GM12878 (cell line): ENCODE measurements around the gene LDHAL6B. TPM values are rescaled to one million over a fixed set of nuclear protein-coding genes. Genes with fewer than 3 reads are reported as not detected.

ENCODE experiments used
- ATAC-seq: fragments of 200-7000 bp; cut with Tn5 transposase; 3 replicates; pipeline ENCODE4 v1.9.1; 2020; ENCODE audit warnings: mild to moderate bottlenecking, moderate library complexity
- BruUV-seq: library from RNA; stranded (reverse); fragments of 400-500 nt; replicated peaks from 2 replicates; lab custom pipeline; 2021; lab: Mats Ljungman, UMichigan
- CTCF ChIA-PET: fragments of 300-600 bp; sonication (Branson Sonifier 250); formaldehyde crosslinking; extraction: SDS; loops from one replicate; lab custom pipeline; 2021; ENCODE audit warnings: inconsistent platforms; lab: Yijun Ruan, JAX
- POLR2A ChIA-PET: fragments of 350-600 bp; formaldehyde crosslinking; extraction: SDS; loops from one replicate; lab custom pipeline; 2021; ENCODE audit warnings: inconsistent platforms; lab: Charles Lee
- RAD21 ChIA-PET: fragments of 300-600 bp; sonication (Branson Sonifier 250); formaldehyde crosslinking; loops from one replicate; lab custom pipeline; 2023; ENCODE audit warnings: antibody characterized with exemption; ENCODE audit not compliant: unreplicated experiment; lab: Charles Lee
- SMC1A ChIA-PET: fragments of 300-600 bp; sonication (Branson Sonifier 250); formaldehyde crosslinking; loops from one replicate; lab custom pipeline; 2023; ENCODE audit not compliant: unreplicated experiment, uncharacterized antibody; lab: Charles Lee
- DNase-seq: peaks from one replicate; pipeline ENCODE4 v3.0.0-alpha.2; 2011; ENCODE audit warnings: low read depth, low spot score
- FAIRE-seq: peaks from 3 replicates; lab custom pipeline; 2011; peaks lifted over from hg19 to GRCh38; lab: Jason Lieb, UNC
- H2AFZ ChIP-seq: 2 replicates; pipeline ENCODE4 v1.6.0; 2011; ENCODE audit warnings: low read depth, low read length, control low read depth; ENCODE audit not compliant: control insufficient read depth
- H3K27ac ChIP-seq: 2 replicates; pipeline ENCODE4 v1.5.1; 2011; ENCODE audit warnings: control low read depth; ENCODE audit not compliant: control insufficient read depth, insufficient read depth
- H3K27me3 ChIP-seq, 2 experiments: replicated peaks in 1 of 2; 2 replicates each; pipeline versions ENCODE4 v1.6.0 to v1.6.1; 2011; ENCODE audit warnings: low read length in 1 of 2; ENCODE audit not compliant: control insufficient read depth in 2 of 2, insufficient read depth in 2 of 2
- H3K36me3 ChIP-seq, 2 experiments: 2 replicates each; pipeline ENCODE4 v1.5.1; 2011; ENCODE audit warnings: low read length in 1 of 2; ENCODE audit not compliant: control insufficient read depth in 2 of 2, insufficient read depth in 2 of 2
- H3K4me1 ChIP-seq: 2 replicates; pipeline ENCODE4 v1.6.1; 2011; ENCODE audit warnings: mild to moderate bottlenecking, low read length, moderate library complexity, mixed read lengths; ENCODE audit not compliant: control insufficient read depth, insufficient read depth
- H3K4me2 ChIP-seq: 2 replicates; pipeline ENCODE4 v1.6.0; 2011; ENCODE audit warnings: control low read depth; ENCODE audit not compliant: control insufficient read depth, insufficient read depth
- H3K4me3 ChIP-seq: fragments of 200-600 bp; sonication (generic); 2 replicates; pipeline ENCODE4 v1.5.1; 2016
- H3K79me2 ChIP-seq: 2 replicates; pipeline ENCODE4 v1.6.0; 2011; ENCODE audit warnings: low read length; ENCODE audit not compliant: control insufficient read depth, insufficient read depth
- H3K9ac ChIP-seq: 2 replicates; pipeline ENCODE4 v1.8.0; 2011; ENCODE audit warnings: low read length, control low read depth, mixed read lengths; ENCODE audit not compliant: control insufficient read depth, insufficient read depth
- H3K9me3 ChIP-seq: replicated peaks from 3 replicates; pipeline ENCODE4 v1.5.1; 2011; ENCODE audit warnings: mild to moderate bottlenecking, low read length; ENCODE audit not compliant: control insufficient read depth, insufficient read depth
- H4K20me1 ChIP-seq: 2 replicates; pipeline ENCODE4 v1.6.0; 2011; ENCODE audit not compliant: control insufficient read depth, insufficient read depth
- BCL11A ChIP-seq: IDR thresholded peaks from 2 replicates; pipeline ENCODE4 v1.6.1; 2011; ENCODE audit warnings: low read depth, low read length
- CBFB ChIP-seq: IDR thresholded peaks from 2 replicates; pipeline ENCODE4 v1.6.1; 2016; ENCODE audit warnings: antibody characterized with exemption, low read depth
- CHD4 ChIP-seq: fragments of 200-600 bp; sonication (generic); IDR thresholded peaks from 2 replicates; pipeline ENCODE4 v1.6.1; 2016; ENCODE audit warnings: mild to moderate bottlenecking
- HDAC2 ChIP-seq: fragments of 200-600 bp; sonication (generic); IDR thresholded peaks from 2 replicates; pipeline ENCODE4 v1.6.1; 2017
- JUND ChIP-seq: IDR thresholded peaks from 2 replicates; pipeline ENCODE4 v1.6.1; 2012; ENCODE audit warnings: low read depth, mild to moderate bottlenecking, low read length, improper control_type of control experiment, moderate library complexity
- KDM1A ChIP-seq: fragments of 200-600 bp; sonication (generic); IDR thresholded peaks from 2 replicates; pipeline ENCODE4 v1.6.1; 2016; ENCODE audit warnings: borderline replicate concordance
- PAX5 ChIP-seq: IDR thresholded peaks from 2 replicates; pipeline ENCODE4 v1.6.1; 2011; ENCODE audit warnings: low read depth, low read length, borderline replicate concordance
- PRDM15 ChIP-seq: fragments of 450-650 bp; formaldehyde crosslinking; IDR thresholded peaks from 2 replicates; pipeline ENCODE4 v1.4.0; 2020; ENCODE audit warnings: mild to moderate bottlenecking, moderate library complexity
- REST ChIP-seq: IDR thresholded peaks from 2 replicates; pipeline ENCODE4 v1.6.1; 2012; ENCODE audit warnings: mild to moderate bottlenecking, low read depth, low read length
- WRNIP1 ChIP-seq: IDR thresholded peaks from 2 replicates; pipeline ENCODE4 v1.6.1; 2011; ENCODE audit warnings: low read depth, low read length, improper control_type of control experiment, borderline replicate concordance
- ZBED1 ChIP-seq: IDR thresholded peaks from 2 replicates; pipeline ENCODE4 v1.6.1; 2016; ENCODE audit warnings: borderline replicate concordance
- WGBS: methylation state at CpG from one replicate; pipeline ENCODE4 v1.1.6; 2016; ENCODE audit warnings: low lambda C conversion rate; ENCODE audit not compliant: insufficient replicate concordance, insufficient coverage; ENCODE audit errors: missing lambda C conversion rate; 5-methylcytosine and 5-hydroxymethylcytosine counted together
- in situ Hi-C: fragments of 300-500 bp; cut with MboI; formaldehyde crosslinking; loops from 9 replicates; pipeline ENCODE4 v1.14.3; 2018; ENCODE audit warnings: mixed read lengths
- intact Hi-C: fragments of 100-400 bp; cut with micrococcal nuclease; formaldehyde crosslinking; loops from one replicate; pipeline ENCODE4 v1.14.2; 2022; ENCODE audit not compliant: unreplicated experiment
- polyA plus RNA-seq, 11 experiments: library from polyadenylated mRNA; depleted of rRNA in 4 of 11; unstranded in 6 of 11; stranded (reverse) in 5 of 11; fragments of >200 nt; fragmentation: Nextera tagmentation in 4 of 11; fragmentation: Illumina TruSeq in 1 of 11; extraction: Ambion mirVana in 4 of 11; extraction: Trizol in 1 of 11; gene quantifications; 1 replicate in 1 of 11; 2 replicates in 10 of 11; pipeline versions ENCODE4 v1.2.1 to v1.2.3, GENCODE V29; 2011 to 2016; ENCODE audit warnings: inconsistent platforms in 2 of 11, missing spikeins in 2 of 11, low read depth in 1 of 11
- total RNA-seq, 4 experiments: library from RNA; depleted of rRNA in 3 of 4; stranded (reverse); fragments of >200 nt in 3 of 4; fragmentation: Illumina TruSeq in 1 of 4; extraction: Trizol in 1 of 4; gene quantifications; 2 replicates each; pipeline versions ENCODE4 v1.2.1 to v1.2.3, GENCODE V29; 2013 to 2021
- TF ChIP-seq, protein P1 (sequence below): fragments of 450-650 bp; IDR thresholded peaks from 2 replicates; pipeline ENCODE4 v1.6.1; 2017; ENCODE audit warnings: mild to moderate bottlenecking, moderate library complexity

The LDHAL6B gene
- total and polyA plus RNA-seq, 10 of the 15 experiments (the other 5 are each of a cell fraction or from before 2014, with no cell fraction given) = 0.33 to 0.66 TPM; not detected in 8

DNA sequence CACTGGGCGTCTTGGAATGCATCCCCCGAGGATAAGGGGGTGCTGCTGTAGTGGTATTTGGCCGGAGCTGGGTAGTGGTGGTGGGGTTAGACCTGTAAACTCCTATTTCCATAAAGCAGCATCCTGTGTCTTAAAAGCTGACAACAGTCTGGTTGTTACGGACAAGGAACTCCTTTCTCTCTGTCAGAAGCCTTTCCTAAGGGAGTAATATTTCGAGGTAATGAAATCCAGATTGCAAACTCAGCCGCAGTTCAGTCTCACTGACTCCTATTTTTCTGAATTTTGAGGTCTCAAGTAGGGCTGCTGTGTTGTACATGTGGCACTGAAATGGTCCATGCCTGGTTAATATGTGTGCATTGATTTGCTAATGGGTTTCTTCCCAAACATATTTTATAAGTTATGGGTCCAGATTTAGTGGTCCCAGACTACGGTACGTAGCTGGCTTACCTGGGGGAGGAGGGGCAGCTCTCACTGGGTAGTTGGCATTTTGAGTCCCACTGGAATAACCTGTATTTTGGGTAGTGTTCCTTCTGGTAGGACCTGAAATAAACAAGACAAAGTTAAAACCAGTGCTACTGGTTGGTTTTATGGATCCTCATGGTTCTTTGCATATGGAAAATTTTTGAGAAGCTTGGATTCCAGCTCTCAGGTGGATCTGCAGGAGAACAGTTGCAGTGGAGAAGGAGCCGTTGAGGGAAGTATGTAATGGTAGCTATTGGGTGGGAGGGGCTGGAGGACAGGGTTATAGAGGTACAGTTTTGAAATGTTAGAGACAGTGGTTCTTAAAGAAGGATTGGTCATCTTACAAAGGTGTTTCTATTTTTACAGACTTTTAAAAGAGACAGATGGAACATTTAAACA is 48.6 kb upstream of the LDHAL6B start:
- TF ChIP-seq CHD4 = no peak
- TF ChIP-seq PRDM15 (CRISPR knock-in tag) = no peak
- TF ChIP-seq ZBED1 = no peak
- no peak for TF ChIP-seq KDM1A
- TF ChIP-seq REST = no peak
- no peak for TF ChIP-seq JUND
- no peak for TF ChIP-seq WRNIP1
- TF ChIP-seq PAX5 = no peak
- TF ChIP-seq HDAC2 = no peak
- TF ChIP-seq BCL11A = no peak
- TF ChIP-seq, protein P1, sequence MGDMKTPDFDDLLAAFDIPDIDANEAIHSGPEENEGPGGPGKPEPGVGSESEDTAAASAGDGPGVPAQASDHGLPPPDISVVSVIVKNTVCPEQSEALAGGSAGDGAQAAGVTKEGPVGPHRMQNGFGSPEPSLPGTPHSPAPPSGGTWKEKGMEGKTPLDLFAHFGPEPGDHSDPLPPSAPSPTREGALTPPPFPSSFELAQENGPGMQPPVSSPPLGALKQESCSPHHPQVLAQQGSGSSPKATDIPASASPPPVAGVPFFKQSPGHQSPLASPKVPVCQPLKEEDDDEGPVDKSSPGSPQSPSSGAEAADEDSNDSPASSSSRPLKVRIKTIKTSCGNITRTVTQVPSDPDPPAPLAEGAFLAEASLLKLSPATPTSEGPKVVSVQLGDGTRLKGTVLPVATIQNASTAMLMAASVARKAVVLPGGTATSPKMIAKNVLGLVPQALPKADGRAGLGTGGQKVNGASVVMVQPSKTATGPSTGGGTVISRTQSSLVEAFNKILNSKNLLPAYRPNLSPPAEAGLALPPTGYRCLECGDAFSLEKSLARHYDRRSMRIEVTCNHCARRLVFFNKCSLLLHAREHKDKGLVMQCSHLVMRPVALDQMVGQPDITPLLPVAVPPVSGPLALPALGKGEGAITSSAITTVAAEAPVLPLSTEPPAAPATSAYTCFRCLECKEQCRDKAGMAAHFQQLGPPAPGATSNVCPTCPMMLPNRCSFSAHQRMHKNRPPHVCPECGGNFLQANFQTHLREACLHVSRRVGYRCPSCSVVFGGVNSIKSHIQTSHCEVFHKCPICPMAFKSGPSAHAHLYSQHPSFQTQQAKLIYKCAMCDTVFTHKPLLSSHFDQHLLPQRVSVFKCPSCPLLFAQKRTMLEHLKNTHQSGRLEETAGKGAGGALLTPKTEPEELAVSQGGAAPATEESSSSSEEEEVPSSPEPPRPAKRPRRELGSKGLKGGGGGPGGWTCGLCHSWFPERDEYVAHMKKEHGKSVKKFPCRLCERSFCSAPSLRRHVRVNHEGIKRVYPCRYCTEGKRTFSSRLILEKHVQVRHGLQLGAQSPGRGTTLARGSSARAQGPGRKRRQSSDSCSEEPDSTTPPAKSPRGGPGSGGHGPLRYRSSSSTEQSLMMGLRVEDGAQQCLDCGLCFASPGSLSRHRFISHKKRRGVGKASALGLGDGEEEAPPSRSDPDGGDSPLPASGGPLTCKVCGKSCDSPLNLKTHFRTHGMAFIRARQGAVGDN = no peak
- TF ChIP-seq CBFB = no peak
- CTCF ChIA-PET = interaction anchor here (1.3 kb wide), 1 partner anchor 335 kb away, joined by 4 read pairs; no protein-coding TSS in a partner anchor
- WGBS = 93% methylated on average over 9 of the region's 9 CpGs
- Histone ChIP-seq H3K4me3 (no peak overlapping the region), H2AFZ (no peak overlapping the region), H3K79me2 (no peaks in the 10 kb centered on the region), H3K4me2 (no peak overlapping the region), H4K20me1 (no peaks in the 10 kb centered on the region), H3K9ac (no peak overlapping the region), H3K4me1 (no peaks in the 10 kb centered on the region), H3K36me3 (peaks cover 12 to 54% of the 10 kb centered on the region in 2 experiments), H3K27ac (no peak overlapping the region), H3K27me3 (no peaks in the 10 kb centered on the region), H3K9me3 (no peaks in the 10 kb centered on the region)
- in situ Hi-C loops = no loop called here
- POLR2A ChIA-PET = no interaction called here
- DNase-seq (no peak), FAIRE-seq (no peak), ATAC-seq (no peak)
- BruUV-seq = no TSS peak
- SMC1A ChIA-PET = no interaction called here
- intact Hi-C loops = no loop called here
- RAD21 ChIA-PET = interaction anchor here (0.9 kb wide), 1 partner anchor 371 kb away, joined by 3 read pairs; no protein-coding TSS in a partner anchor
